ENCODE results near the gene ITSN1.
"Not testable (repeated sequence)": the region's sequence is repeated elsewhere in the genome, so short reads cannot be mapped to it uniquely, and the experiment has no call there.

ITSN1 gene

DNA sequence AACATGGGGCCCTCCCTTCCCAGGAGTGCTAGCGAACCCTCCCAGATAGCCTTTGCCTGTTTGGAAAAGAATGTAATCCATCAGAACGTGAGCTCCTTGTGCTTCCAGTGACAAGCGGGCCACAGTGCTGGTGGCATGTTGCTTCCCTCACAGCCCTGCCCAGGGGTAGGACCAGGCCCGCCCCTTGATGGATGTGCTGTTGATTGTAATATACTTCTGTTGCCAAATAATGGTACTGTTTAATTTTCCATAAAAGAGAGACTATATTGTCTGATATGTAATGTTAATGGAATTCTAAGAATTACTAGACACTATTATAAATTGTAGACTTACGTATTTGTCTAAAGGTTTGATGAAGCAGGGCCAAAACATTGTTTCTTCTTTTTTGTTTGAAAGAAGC, 256.9 kb downstream of the ITSN1 start:
- DNase-seq, result no peak

DNA sequence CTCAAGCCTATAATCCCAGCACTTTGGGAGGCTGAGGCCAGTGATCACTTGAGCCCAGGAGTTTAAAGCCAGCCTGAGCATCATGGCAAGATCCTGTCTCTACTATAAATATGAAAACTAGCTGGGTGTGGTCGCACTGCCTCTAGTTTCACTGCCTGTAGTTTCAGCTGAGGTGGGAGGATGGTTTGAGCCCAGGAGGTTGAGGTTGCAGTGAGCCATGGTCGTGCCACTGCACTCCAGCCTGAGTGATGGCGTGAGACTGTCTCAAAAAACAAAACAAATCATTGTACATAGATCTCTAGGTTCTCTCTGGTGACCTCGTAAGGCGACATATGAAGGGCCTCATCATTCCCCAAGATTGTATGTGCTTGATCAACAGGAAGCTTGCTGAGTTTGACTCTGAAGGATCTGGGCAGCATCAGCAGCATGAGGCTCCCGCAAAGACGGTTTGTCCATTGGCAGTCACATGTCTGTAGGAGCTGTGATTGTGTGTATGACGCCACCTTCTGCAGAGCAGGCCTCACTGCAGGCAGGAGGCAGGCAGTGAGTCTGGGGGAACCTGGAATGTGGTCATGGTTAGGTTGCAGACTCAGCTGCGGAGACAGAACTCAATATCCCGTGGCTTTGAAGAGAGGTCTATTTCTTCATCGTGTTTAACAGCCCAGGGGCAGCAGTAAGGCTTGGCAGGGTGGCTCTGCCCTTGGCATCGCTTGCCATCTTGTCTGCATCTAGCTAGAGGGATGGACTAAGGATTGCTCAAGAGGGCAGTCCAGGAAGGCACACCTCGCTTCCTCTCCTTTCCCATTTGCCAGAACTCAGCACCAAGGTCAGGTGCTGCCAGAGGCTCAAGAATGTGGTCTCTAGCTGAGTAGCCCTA, 259.3 kb downstream of the ITSN1 start:
- no peak for DNase-seq

DNA sequence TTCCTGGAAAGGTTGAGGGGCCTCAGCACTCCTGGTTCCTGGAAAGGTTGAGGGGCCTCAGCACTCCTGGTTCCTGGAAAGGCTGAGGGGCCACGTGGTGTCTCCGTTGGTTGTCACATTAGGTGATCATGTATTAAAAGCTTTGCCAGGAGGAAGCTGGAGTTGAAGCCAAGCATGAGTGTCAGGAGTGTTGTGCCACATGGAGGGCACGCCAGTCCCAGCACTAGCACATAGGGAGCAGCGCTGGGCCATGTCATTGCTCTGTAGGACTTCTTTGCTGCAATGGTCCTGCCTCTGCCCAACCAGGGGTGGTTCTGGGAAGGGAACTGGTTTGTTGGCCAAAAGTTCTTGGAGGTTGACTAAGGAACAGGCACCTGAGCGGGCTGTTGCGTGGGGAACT, 260.0 kb downstream of the ITSN1 start:
- DNase-seq, result no peak

DNA sequence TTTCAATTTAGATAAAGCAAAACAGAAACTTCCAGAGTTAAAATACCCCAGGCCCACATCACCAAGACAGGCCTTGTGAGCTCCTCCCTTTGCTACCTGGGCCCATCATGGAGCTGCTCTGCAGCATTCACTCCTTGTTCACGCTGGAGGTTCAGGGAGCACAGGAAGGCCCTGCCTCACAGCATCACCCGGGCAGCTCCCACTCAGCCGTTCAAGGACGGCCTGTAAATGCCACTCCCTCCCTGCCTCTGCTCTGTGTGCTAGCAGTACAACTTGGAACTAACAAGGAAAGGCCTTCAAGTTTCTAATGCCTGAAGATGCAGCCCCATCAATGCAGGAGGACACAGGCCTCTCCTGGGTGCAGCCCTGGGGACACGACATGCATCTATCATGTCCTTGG, 261.7 kb downstream of the ITSN1 start:
- DNase-seq, result no peak

DNA sequence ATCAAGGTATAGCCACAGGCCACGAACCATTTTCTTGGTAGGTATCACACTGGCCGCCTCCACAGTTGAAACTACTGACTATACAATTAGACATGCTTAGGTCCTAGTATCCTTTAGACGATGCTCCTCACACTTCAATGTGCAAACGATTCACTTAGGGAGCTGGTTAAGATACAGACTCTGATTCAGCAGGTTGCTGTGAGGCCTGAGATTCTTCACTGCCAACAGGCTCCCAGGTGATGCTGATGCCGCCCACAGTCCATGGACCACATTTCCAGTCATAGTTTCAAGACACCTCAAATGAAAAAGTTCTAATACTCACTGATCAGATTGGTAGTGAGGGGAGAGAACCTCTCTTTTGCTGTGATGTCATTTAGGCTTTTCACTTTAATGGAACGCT, 266.5 kb downstream of the ITSN1 start:
- no peak for DNase-seq

DNA sequence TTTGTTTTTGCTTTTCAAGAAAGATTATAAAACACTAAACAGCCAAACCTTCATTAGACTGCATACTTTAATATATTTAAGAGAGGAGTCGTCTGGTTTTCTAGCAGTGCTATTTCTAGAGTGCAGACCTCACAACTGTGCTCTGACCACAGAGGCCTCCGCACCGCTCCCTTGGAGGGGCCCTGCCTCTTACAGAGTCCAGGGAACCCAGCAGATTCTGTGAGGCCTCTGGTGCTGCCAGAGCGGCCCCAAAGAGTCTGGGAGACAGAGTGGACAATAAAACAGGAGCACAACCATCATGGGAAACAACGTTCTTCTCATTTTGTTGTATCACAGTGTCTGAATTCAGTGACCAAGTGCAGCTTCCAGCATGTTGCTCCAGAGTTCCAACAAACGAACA, 267.5 kb downstream of the ITSN1 start:
- no peak for DNase-seq

DNA sequence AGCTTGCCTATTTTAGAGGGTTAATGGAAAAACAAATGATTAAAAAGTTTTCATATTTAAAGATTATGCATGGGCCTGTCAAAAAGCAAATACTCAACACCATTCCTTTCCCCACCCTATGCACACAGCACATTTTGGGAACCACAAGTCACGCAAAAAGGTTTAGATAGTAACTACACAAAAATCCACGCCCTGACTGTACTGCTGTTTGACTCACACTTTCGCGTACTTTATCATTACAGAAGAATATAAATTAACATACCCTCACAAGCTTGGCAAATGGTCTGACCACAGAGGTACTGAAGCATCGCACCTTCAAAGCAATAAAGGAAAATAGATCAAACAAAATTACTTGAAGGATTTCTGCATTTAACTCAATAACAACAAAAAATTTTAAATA, 271.9 kb downstream of the ITSN1 start:
- DNase-seq, result no peak

DNA sequence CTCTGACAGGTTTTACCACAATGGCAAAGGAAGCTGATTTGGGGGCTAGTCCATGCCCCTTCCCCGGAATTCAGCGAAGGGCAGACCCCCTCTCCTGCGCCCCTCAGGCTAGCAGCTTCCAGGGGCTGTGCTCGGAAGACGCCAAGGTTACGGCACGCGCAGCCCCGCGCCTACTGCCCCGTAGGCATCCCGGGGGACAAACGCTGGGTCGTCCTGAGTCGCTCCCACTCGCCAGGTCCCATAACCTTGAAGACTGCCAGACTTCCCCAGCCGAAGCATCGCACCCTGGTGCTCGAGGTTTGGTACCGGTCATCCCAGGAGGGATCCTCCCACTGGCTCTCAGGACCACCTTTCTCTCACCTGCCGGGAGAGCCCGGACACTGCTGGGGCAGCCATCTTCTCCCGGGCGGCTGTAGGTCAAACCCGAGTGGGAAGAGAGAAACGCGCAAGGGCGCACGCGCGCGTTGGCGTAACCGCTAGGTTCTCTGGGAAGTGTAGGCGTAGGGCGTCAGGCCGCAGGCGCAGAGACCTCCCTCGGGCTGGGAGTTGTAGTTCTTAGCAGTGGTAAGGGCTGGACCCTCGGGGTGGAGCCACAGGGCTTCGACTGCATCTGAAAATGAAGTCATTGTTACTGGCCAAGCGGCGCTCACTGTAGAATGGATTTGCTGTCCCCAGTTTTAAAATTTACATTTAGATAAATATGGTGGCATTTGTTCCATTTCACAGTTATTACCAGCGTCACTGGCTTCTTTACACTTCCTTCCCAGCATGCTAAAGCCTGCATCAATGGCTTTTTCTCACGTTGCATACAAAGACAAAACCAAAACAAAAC, 273.3 kb downstream of the ITSN1 start, which contains the start of gene ATP5PO:
ATP5PO (minus strand) TSS at position 437 of the 832 bp plus-strand sequence; CDS start at position 396, 41 bp downstream.
- peak; percentile 94 to 95 for DNase-seq

DNA sequence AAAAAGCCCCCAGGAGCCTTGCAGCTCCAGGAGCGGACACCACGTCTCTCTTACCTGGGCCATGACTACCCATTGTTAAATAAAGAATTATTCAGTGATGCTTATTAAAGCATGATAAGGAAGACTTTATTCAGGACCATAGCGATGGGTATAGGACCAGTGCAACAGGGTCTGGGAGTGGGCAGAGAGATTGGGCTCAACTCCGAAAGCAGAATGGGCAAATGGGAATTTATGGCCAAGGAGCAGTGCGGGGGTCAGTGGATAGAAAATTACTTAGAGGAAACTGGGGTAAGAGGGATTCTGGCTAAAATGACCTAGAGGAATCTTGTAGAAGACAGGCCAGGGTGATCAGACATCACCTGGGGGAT, 273.9 kb downstream of the ITSN1 start:
- no peak for DNase-seq

DNA sequence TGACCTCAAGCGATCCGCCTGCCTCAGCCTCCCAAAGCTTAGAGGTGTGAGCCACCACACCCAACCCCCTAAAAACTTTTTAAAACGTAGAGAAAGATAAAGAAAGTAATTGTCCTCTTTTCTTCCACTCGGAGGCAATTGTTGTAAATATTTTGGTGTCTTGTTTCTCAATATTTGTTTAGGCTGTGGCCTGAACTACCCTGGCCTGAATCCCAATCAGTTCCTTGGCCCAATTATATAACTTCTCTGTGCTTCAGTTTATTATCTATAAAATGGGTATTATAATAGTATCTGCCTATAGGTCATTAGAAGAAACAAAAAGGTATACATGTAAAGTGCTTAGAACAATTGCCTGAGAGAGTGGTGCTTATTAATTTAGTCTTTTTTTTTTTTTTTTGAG, 275.1 kb downstream of the ITSN1 start:
- no peak for DNase-seq

DNA sequence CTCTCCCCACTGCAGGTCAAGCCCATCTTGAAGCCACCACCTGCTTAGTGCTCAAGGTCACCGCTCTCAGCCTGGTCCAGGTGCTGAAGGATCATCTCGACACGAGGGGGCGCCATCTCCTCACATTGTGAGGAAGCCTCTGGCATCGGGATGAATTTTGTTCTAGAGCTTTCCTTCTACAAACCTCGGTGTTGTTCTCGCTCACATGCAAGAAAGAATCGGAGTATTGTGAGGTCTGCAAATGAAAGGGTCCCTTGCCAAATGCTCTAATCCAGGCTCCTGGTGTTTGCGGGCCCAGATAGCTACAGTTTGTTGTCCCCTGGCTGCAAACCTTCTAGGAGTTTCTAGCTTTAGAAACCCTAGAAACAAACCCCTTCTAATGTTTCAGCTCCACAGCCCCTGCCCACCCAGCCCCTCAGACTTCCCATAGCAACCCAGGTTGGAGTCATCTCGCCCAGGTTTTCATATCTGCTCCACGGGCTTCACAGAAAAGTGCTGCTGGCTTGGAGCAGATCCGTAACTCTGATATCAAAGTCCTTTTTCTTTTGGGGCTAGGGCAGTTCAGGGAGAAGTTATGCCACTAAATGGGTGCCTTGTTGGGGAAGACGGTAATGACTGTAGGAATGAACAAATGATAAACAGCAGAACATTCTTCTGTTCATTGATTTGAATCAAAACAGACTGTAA, 281.9 kb downstream of the ITSN1 start:
- DNase-seq, result peak; percentile 90 to 96

DNA sequence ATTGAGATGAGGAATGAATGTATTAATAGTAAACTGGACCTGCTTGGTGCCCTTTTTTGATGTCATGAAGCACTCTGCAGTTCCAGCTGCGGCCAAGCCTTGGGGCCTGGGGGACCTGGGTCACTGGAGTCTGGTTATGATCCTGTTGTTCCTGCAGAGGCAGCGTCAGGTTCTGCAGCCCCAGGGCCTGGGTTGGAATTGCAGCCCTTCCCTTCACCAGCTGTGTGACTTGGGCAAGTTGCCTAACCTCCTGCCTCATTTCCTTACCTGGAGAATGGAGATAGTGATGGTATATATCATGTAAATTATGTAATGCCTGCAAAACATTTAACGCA, 282.4 kb downstream of the ITSN1 start:
- no peak for DNase-seq

DNA sequence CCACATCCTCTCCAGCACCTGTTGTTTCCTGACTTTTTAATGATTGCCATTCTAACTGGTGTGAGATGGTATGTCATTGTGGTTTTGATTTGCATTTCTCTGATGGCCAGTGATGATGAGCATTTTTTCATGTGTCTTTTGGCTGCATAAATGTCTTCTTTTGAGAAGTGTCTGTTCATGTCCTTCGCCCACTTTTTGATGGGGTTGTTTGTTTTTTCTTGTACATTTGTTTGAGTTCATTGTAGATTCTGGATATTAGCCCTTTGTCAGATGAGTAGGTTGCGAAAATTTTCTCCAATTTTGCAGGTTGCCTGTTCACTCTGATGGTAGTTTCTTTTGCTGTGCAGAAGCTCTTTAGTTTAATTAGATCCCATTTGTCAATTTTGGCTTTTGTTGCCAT, 283.9 kb downstream of the ITSN1 start:
- not testable (repeated sequence) for DNase-seq

DNA sequence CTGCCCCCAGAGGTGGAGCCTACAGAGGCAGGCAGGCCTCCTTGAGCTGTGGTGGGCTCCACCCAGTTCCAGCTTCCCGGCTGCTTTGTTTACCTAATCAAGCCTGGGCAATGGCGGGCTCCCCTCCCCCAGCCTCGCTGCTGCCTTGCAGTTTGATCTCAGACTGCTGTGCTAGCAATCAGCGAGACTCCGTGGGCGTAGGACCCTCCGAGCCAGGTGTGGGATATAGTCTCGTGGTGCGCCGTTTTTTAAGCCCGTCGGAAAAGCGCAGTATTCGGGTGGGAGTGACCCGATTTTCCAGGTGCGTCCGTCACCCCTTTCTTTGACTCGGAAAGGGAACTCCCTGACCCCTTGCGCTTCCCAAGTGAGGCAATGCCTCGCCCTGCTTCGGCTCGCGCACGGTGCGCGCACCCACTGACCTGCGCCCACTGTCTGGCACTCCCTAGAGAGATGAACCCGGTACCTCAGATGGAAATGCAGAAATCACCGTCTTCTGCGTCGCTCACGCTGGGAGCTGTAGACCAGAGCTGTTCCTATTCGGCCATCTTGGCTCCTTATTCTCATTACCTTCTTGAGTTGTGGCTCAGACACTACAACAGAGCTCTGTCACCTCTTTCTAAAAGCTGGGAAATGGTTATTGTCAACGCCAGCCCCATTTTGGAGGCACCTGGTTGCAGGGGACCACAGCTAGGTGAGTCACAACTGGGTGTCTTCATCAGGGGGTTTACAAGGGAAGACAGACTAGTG, 288.9 kb downstream of the ITSN1 start:
- peak; percentile 69 to 70 for DNase-seq

DNA sequence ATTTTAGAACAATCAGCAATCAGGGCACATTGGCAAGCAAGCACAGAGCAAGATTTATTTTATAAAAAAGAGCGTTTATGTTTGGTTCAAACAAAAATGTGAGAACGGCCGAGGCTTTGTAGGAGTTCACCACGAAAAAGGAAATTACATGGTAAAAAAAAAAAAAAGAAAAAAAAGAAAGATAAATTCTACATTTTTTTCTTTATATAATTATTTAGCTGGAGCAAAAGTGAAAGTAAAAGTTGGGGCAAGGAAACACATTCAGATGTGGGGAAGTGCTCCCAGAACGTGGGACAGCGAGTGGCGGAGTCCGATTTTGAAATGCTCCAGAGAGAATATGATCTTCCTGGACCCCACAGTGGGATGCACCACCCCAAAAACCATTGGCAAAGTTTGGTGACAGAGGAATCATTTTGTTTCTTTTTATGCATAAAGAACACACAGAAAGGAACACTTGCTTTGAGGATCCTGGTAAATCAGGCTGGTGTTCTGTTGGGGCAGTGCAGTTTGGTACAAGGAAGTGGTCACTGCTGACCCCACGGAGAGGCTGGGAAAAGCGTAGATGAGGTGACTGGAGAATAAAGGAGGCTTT, 289.6 kb downstream of the ITSN1 start:
- DNase-seq, result no peak

DNA sequence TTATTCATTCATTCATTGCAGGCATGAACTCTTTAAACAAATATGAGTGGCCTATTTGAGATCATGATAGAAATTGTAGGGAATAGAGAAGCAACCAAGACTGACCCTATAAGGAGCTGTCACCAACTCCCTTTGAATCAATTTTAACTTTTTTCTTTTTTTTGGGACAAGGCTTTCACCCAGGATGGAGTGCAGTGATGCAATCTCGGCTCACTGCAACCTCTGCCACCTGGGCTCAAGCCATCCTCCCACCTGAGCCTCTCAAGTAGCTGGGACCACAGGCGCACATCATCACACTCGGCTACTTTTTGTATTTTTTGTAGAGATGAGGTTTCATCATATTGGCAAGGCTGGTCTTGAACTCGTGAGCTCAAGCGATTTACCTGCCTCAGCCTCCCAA, 290.4 kb downstream of the ITSN1 start:
- no peak for DNase-seq

DNA sequence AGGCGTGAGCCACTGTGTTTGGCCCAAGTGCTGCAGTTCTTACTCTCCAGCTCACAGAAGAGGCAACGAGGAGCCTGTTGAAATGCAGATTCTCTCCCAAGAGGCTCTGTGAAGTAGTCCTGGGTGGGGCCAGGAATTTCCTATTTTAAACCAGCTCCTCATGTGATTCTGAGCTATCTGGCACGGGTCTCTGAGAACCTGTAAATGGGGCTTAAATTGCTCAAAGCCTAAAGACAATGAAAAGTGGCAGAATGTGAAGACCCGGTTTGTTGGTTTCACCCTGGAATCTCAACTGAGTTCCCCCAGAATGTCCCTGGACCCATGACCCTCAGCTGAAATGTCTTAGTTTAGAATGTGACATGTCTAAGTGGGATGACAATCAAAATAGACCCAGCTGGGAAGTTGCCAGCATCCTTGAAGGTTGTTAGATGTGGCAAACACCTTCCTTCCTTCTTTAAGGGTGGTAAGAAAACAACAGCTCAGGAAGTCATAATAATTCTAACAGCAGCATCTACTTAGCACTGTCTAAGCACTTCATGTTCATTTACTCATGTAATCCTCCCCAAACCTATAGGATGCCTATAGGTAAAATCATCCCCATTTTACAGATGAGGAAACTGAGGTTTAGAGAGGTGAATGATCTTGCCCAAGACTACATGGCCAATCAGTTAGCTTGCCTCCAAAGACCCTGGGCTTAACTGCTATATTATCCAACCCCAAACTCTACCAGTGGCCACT, 294.2 kb downstream of the ITSN1 start:
- no peak for DNase-seq

DNA sequence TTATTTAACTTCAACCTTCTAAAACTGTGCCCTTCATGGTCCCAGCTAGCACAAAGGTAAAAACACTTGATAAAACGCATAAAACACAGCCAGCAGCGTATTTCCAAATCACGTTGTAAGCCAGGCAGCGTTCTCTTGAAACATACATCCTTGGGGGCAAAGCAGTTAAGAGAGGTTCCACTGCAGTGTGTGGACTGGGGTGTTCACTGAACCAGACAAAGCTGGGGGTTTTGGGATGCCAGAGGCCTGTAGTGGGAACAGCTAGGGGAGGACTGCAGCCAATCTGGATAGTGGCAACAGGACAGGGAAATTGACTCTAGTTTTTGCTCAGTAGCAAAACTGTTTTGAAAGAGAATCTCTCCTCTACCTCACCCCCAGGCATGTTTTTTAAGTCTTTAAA, 294.8 kb downstream of the ITSN1 start:
- DNase-seq, result no peak

DNA sequence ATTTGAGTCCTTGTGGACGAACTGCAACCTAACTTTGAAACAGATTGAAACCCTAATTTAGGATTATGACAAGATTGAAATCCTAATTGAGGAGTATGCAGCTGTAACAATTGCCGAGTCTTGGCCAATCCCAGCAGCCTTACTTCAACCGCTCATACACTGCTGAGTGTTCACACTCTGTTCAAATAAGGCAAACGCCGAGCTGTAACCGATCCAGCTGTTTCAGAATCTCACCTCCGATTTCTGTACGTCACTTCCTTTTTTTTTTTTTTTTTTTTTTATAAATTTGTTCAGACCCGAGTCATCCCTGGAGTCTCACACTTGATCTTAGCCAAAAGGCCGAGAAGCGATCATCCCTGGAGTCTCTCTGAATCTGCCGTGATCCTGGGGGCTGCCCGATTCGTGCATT, 295.6 kb downstream of the ITSN1 start:
- no peak for DNase-seq

DNA sequence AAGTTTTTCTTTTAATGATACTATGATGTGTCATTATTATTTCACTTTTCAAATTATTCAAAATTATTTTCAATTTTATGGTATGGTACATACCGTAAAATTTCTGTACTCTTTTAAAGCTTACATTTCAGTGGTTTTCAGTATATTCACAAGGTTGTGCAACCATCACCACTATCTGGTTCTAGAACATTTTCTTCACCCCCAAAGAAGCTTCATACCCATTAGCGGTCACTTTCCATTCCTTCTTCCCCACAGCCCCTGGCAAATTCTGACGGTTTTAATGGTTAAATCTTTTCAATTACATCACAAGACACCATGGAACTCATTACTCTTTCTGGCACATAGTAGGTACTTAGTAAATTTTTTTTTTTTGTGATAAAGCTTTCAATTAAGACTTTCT, 296.1 kb downstream of the ITSN1 start:
- DNase-seq, result no peak

DNA sequence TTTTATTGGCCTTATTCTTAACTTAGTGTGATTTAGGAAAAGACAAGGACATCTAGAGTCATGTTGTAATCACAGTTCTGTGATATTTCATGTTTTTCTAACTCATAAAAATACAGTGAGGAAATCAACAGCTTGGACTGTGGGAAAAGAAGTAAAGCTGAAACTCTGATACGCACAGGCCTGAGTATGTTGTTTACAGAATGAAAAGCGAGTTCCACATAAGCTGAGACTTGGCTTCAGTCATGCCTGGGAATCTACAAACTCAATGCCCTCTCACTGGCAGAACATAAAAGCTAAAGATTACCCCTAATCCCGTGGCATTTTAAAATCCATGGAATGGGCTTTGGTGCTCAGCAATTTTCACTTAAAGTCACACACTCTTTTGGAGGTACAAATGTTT, 296.9 kb downstream of the ITSN1 start:
- no peak for DNase-seq

All from activated CD4-positive, alpha-beta T cell treated with anti-CD3 and anti-CD28 coated beads for 4 hours (primary cell).